ENCODE measurements around the gene SMIM45.

The SMIM45 gene

GRCh38 chr22:41974691-41975290 lies 22.8 kb downstream of the SMIM45 start:
- DNase-seq = no peak

DNA sequence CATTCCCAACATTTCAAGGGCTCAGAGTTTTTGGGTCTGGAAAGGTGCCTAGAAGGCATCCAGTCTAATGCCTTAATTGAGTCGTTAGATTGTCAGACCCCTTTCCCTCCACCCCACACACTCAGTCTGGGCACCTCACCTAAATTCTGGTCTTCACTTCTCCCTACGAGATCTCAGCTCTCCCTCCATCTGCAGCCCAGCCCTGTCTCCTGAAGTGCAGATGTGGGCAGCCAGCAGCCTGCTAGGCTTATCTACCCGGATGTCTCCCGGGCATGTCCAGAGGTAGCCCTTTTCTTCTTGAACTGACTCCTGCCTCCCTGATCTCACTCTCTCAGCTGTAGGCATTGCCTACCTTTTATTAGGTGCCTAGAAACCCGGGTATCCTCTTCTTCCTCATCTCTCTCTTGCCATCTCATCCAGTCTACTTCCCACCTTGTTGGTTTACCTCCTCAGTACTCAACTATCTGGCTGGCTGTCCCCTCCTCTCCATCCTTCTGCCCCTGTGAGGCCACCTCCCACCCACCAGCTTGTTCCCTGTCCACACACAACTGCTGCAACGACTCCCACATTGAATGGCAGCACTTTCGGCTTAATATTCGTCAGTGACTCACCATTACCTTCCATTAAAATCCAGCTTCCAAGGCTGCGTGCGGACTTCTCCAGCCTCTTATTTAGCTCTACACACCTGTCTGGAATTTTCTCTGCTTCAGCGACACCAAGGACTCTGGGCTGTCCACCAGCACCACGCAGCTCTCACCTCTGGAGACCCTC lies 23.5 kb downstream of the SMIM45 start:
- DNase-seq = no peak

GRCh38 chr22:41976070-41976901 lies 24.3 kb downstream of the SMIM45 start:
- no peak for DNase-seq

GRCh38 chr22:41976961-41977566 lies 25.1 kb downstream of the SMIM45 start:
- DNase-seq = no peak

DNA sequence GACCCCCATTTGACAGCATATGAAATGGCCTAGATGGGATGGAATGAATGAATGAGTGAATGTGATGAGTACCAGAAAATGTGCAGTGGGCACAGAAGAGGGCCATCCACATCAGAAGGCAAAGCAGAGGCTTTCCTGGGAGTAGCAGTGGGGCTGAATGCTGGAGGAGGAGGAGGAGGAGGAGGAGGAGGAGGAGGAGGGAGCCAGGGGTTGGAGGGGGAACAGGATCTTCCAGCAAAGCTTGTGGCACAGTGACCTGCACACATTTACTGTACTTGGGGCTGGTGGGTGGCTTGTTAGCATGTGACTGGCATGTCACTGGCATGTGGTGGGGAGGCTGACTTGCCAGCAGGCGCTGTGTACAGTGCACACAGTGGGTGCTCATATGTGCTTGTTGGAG lies 26.8 kb downstream of the SMIM45 start:
- no peak for DNase-seq

- no peak for DNase-seq
Observed at GRCh38 chr22:41979423-41980250, 27.7 kb downstream of the SMIM45 start.

DNA sequence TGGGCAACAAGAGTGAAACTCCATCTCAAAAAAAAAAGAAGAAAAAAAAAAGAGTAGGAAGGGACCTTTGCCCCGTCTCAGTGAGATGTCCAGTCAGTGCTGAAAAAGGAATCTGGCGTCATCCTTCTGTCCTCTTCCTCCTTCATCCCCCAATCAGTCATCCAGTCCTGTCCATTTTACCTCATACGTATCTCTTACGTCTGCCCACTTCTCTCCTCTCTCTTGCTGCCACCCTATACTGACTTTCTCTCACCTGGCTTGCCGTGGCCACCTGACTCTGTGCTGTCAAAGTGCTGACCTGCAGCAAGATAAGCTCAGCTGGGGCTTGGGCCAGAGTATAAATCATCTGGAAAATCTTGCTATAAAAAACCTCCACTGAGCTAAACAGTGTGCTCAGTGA lies 30.9 kb downstream of the SMIM45 start:
- no peak for DNase-seq

- DNase-seq = no peak
Observed at GRCh38 chr22:41983513-41984405, 31.8 kb downstream of the SMIM45 start.

- DNase-seq = no peak
Observed at GRCh38 chr22:41987276-41987675, 35.3 kb downstream of the SMIM45 start.

DNA sequence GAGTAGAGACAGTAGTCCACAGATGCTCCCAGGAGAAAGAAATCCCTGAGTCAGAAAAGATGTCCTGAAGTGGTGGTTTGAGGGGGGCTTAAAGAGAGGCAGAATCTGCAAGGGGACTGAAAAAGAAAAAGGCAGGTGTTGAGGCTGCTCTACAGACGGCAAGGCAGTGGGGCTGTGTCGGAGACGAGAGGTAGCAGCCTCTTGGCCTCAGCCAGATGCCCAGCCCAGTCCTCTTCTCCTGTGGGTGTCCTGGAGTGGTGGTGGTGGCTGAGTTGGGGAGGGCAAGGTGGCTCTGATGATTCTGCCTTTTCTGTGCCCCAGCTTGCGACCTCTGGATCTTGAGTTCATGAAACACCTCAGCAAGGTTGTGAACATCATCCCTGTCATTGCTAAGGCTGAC lies 37.3 kb downstream of the SMIM45 start:
- DNase-seq = no peak

- no peak for DNase-seq
Observed at GRCh38 chr22:41991111-41991510, 39.2 kb downstream of the SMIM45 start.

GRCh38 chr22:41992496-41992895 lies 40.5 kb downstream of the SMIM45 start:
- DNase-seq = no peak

GRCh38 chr22:41995211-41995610 lies 43.3 kb downstream of the SMIM45 start:
- DNase-seq = no peak

- DNase-seq = no peak
Observed at GRCh38 chr22:41996826-41997225, 44.9 kb downstream of the SMIM45 start.

- DNase-seq = no peak
Observed at GRCh38 chr22:41998361-41999261, 46.7 kb downstream of the SMIM45 start, which contains the start of gene WBP2NL. WBP2NL (plus strand) TSS chr22:41998788; CDS start chr22:41998819, 31 bp downstream.

DNA sequence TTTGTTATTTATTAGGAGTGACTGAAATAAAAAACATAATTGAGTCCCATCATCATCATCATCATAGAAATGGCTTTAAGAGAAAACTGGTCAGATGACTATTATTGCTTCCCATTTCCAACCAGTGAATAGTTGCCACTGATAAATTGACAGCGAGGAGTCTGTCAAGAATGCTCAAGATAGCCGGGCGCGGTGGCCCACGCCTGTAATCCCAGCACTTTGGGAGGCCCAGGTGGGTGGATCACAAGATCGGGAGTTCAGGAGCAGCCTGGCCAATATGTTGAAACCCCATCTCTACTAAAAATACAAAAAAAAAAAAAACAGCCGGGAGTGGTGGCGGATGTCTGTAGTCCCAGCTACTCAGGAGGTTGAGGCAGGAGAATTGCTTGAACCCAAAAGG lies 48.5 kb downstream of the SMIM45 start:
- no peak for DNase-seq

- no peak for DNase-seq
Observed at GRCh38 chr22:42001121-42001520, 49.2 kb downstream of the SMIM45 start.

DNA sequence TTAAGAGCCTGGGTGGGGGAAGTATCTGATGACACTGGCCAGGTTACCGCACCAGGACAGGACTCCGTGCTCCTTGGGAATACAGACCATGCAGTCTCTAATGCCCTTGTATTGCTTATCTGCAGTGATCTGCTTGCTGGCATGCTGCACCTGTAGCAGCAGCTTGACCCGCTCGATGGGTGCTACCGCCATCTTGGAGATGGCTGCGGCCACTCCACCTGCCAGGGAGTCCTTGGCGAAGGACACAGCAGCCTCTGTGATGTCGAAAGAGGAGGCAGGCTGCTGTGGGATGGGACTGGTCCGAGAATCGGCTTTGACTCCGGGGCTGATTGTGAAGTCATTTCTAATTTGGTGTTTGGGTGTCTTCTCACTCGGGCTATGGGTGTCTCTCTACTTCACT lies 49.8 kb downstream of the SMIM45 start:
- DNase-seq = no peak

- DNase-seq = no peak
Observed at GRCh38 chr22:42007922-42008321, 56.0 kb downstream of the SMIM45 start.
